ENCODE data around the gene DOCK1. TPM values are rescaled to one million over a fixed set of nuclear protein-coding genes. Genes with fewer than 3 reads are reported as not detected.

Gene DOCK1
- polyA plus RNA-seq, 1 donor from 2014 or later: 2.7 TPM

DNA sequence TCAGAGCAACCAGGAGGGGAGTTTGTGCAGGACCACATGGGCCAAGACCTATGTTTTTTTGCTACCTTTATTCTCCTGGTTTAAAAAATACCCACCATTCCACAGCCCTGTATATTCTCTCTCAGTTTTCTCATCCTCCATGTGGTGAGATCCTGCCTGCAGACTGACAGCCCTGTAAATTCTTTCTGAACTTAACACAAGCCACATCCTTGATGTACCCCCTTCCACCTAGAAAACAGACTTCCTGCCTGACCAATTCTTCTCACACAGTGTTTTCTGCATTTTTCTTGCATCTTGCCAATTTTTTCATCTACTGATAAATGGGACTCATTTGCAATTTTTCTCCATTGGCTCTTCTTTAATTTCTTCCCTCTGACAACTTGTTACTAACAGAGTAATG, 212.8 kb downstream of the DOCK1 start:
- Histone ChIP-seq H2AFZ (ENCODE audit: low read depth, low read length) (no peak overlapping the region), H3K9ac (ENCODE audit: low read length) (no peak overlapping the region), H3K27ac (ENCODE audit: low read length) (no peak overlapping the region), H3K4me3 (ENCODE audit: low read length) (no peak overlapping the region), H3K9me2 (ENCODE audit: insufficient read depth, low read length) (no peaks in the 10 kb centered on the region), H3K79me2 (replicated peaks; ENCODE audit: insufficient read depth, low read length) (no peaks in the 10 kb centered on the region), H3K9me3 (ENCODE audit: low read length) (no peaks in the 10 kb centered on the region), H3F3A (ENCODE audit: insufficient read depth, low read length, poor library complexity, severe bottlenecking) (no peaks in the 10 kb centered on the region), H3K36me3 (ENCODE audit: insufficient read depth, low read length) (no peaks in the 10 kb centered on the region), H3K27me3 (ENCODE audit: insufficient read depth, low read depth, low read length) (no peaks in the 10 kb centered on the region), H3K4me2 (ENCODE audit: low read length) (no peak overlapping the region), H4K20me1 (ENCODE audit: insufficient read depth) (no peaks in the 10 kb centered on the region)
- TF ChIP-seq EP300 (conservative IDR thresholded peaks at IDR 0.05; ENCODE audit: poor library complexity, severe bottlenecking) (no peak), SMC3 (conservative IDR thresholded peaks at IDR 0.05; ENCODE audit: poor library complexity) (no peak), RAD21 (conservative IDR thresholded peaks at IDR 0.05) (no peak), EZH2 (IDR thresholded peaks at IDR 0.05; ENCODE audit: borderline replicate concordance, insufficient read depth, low read length, poor library complexity, severe bottlenecking) (no peak), CTCF (IDR thresholded peaks at IDR 0.05; ENCODE audit: poor library complexity, severe bottlenecking) (no peak), TAF1 (IDR thresholded peaks at IDR 0.05; ENCODE audit: low read depth) (no peak), MXI1 (conservative IDR thresholded peaks at IDR 0.05; ENCODE audit: poor library complexity, severe bottlenecking) (no peak), POLR2AphosphoS5 (IDR thresholded peaks at IDR 0.05) (no peak)
- TF ChIP-seq, protein P1, sequence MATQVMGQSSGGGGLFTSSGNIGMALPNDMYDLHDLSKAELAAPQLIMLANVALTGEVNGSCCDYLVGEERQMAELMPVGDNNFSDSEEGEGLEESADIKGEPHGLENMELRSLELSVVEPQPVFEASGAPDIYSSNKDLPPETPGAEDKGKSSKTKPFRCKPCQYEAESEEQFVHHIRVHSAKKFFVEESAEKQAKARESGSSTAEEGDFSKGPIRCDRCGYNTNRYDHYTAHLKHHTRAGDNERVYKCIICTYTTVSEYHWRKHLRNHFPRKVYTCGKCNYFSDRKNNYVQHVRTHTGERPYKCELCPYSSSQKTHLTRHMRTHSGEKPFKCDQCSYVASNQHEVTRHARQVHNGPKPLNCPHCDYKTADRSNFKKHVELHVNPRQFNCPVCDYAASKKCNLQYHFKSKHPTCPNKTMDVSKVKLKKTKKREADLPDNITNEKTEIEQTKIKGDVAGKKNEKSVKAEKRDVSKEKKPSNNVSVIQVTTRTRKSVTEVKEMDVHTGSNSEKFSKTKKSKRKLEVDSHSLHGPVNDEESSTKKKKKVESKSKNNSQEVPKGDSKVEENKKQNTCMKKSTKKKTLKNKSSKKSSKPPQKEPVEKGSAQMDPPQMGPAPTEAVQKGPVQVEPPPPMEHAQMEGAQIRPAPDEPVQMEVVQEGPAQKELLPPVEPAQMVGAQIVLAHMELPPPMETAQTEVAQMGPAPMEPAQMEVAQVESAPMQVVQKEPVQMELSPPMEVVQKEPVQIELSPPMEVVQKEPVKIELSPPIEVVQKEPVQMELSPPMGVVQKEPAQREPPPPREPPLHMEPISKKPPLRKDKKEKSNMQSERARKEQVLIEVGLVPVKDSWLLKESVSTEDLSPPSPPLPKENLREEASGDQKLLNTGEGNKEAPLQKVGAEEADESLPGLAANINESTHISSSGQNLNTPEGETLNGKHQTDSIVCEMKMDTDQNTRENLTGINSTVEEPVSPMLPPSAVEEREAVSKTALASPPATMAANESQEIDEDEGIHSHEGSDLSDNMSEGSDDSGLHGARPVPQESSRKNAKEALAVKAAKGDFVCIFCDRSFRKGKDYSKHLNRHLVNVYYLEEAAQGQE (IDR thresholded peaks at IDR 0.05; ENCODE audit: borderline replicate concordance): no peak

DNA sequence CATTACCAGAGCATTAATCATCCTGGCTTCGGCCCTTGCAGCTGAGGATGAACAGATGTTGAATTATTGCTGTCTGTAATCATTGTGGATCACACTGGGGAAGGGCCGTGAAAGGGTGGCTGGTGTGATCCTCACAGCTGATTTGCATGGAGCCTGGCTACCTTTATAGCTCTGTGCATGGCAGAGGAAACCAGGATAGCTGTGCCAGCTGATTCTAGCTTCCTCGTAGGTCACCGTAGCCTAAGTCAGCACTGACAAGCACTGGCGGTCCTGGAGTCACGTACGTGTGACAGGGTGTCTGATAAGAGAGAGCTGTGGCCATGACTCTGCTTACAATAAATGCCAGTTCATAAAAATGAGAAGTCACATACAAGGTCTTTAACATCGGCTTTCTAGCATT, 214.7 kb downstream of the DOCK1 start:
- H4K20me1 ChIP-seq (ENCODE audit: insufficient read depth): no peaks in the 10 kb centered on the region
- no peak for TF ChIP-seq POLR2AphosphoS5 (IDR thresholded peaks at IDR 0.05)
- TF ChIP-seq CTCF (IDR thresholded peaks at IDR 0.05; ENCODE audit: poor library complexity, severe bottlenecking): no peak
- TF ChIP-seq, protein P1 (IDR thresholded peaks at IDR 0.05; ENCODE audit: borderline replicate concordance): no peak
- TF ChIP-seq TAF1 (IDR thresholded peaks at IDR 0.05; ENCODE audit: low read depth): no peak
- TF ChIP-seq EP300 (conservative IDR thresholded peaks at IDR 0.05; ENCODE audit: poor library complexity, severe bottlenecking): no peak
- no peak for TF ChIP-seq EZH2 (IDR thresholded peaks at IDR 0.05; ENCODE audit: borderline replicate concordance, insufficient read depth, low read length, poor library complexity, severe bottlenecking)
- no peak for TF ChIP-seq RAD21 (conservative IDR thresholded peaks at IDR 0.05)
- no peak for TF ChIP-seq SMC3 (conservative IDR thresholded peaks at IDR 0.05; ENCODE audit: poor library complexity)
- no peak for TF ChIP-seq MXI1 (conservative IDR thresholded peaks at IDR 0.05; ENCODE audit: poor library complexity, severe bottlenecking)

More for the DNA sequence above, 214.7 kb downstream of the DOCK1 start:
- H3K4me3 ChIP-seq (ENCODE audit: low read length): no peak overlapping the region
- H3K79me2 ChIP-seq (replicated peaks; ENCODE audit: insufficient read depth, low read length): no peaks in the 10 kb centered on the region
- H3K27ac ChIP-seq (ENCODE audit: low read length): no peak overlapping the region
- H3F3A ChIP-seq (ENCODE audit: insufficient read depth, low read length, poor library complexity, severe bottlenecking): no peaks in the 10 kb centered on the region
- no peak overlapping the region for H2AFZ ChIP-seq (ENCODE audit: low read depth, low read length)
- H3K9ac ChIP-seq (ENCODE audit: low read length): no peak overlapping the region
- H3K4me2 ChIP-seq (ENCODE audit: low read length): no peak overlapping the region
- H3K36me3 ChIP-seq (ENCODE audit: insufficient read depth, low read length): no peaks in the 10 kb centered on the region
- H3K9me3 ChIP-seq (ENCODE audit: low read length): no peaks in the 10 kb centered on the region
- no peaks in the 10 kb centered on the region for H3K9me2 ChIP-seq (ENCODE audit: insufficient read depth, low read length)
- H3K27me3 ChIP-seq (ENCODE audit: insufficient read depth, low read depth, low read length): no peaks in the 10 kb centered on the region

Data from neural cell (in vitro differentiated cells).